Fibroblast of skin of right quadriceps (primary cell): ENCODE results near the gene TYMP.

Experiments
- DNase-seq: peaks from one replicate; pipeline ENCODE4 v3.0.0-alpha.2; 2013

Gene TYMP

GRCh38 chr22:50482107-50483074, 47.4 kb downstream of the TYMP start:
- no peak for DNase-seq

GRCh38 chr22:50481440-50482106, 48.2 kb downstream of the TYMP start, which contains the start of gene ADM2:
Gene ADM2 (plus strand): TSS chr22:50481543. CDS start chr22:50481848, 305 bp downstream.
- DNase-seq = peak; percentile 39

- no peak for DNase-seq
These were observed 48.8 kb downstream of the TYMP start for GRCh38 chr22:50481045-50481439.

- no peak for DNase-seq
These were observed 50.1 kb downstream of the TYMP start for GRCh38 chr22:50479721-50480120.

GRCh38 chr22:50477923-50478322, 51.9 kb downstream of the TYMP start:
- no peak for DNase-seq

- DNase-seq = no peak
These were observed 52.9 kb downstream of the TYMP start for GRCh38 chr22:50476868-50477267.
